ENCODE measurements around the gene PASD1. TPM values are rescaled to one million over a fixed set of nuclear protein-coding genes. Genes with fewer than 3 reads are reported as not detected.

PASD1 gene
- total RNA-seq, 4 donors from 2014 or later: not detected

DNA sequence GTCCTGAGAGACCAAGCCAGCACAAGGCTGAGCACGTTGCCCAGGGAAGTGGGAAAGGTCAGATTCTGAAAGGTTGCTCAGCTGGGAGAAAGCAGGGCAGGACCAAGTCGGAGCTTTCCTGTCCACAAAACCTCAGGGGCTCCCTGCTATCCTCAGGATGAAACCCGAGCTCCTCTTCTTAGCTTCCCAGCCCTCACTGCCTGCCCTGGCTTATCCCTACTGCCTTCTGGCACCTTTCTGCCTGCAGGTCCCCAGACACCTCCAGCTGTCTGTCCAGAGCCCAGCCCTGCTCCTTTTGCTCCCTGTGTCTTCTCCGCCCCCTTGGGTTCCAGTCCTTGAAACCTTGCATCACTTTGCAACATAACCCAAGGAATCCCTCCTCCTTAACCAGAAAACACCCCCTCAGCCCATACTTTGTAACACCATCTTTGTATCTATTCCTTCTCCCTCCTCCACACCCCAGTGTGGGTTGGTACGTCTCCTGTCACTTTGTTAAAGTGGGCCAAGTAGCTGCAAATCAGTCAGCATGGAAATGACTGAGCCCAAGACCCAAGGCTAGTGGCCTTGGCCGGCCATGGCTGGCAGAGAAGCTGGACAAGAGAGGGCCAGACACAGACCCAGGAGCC lies 111.8 kb downstream of the PASD1 start:
- no peak for DNase-seq (ENCODE audit: low spot score in 2 of 2)

DNA sequence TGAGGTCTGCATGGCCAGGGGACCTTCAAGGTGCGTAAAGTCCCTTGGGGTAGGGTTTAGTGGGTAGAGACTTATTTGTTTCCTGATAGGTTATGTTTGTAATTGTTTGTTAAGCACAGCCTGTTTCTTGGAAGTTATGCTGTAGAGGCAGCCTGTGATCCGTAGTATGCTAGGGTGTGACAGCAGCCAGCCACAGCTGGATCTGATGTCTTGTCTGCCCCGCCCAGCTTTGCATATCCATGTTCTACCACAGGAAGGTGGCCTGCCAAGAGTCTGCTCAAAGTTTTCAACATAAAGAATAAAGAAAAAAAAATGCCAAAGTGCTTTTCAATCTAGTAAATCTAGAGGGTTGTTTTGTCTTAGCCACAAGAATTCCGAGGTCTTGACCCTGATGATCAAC lies 112.7 kb downstream of the PASD1 start:
- intact Hi-C loops (cut with DNase I; ENCODE audit: low total_unique reads): no loop called here
- WGBS, 2 donors: 43 to 52% methylated on average over 4 of the region's 4 CpGs
- H3K4me3 ChIP-seq (ENCODE audit: low read depth, poor library complexity, severe bottlenecking): no peak overlapping the region
- TF ChIP-seq, protein P1, sequence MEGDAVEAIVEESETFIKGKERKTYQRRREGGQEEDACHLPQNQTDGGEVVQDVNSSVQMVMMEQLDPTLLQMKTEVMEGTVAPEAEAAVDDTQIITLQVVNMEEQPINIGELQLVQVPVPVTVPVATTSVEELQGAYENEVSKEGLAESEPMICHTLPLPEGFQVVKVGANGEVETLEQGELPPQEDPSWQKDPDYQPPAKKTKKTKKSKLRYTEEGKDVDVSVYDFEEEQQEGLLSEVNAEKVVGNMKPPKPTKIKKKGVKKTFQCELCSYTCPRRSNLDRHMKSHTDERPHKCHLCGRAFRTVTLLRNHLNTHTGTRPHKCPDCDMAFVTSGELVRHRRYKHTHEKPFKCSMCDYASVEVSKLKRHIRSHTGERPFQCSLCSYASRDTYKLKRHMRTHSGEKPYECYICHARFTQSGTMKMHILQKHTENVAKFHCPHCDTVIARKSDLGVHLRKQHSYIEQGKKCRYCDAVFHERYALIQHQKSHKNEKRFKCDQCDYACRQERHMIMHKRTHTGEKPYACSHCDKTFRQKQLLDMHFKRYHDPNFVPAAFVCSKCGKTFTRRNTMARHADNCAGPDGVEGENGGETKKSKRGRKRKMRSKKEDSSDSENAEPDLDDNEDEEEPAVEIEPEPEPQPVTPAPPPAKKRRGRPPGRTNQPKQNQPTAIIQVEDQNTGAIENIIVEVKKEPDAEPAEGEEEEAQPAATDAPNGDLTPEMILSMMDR (IDR thresholded peaks at IDR 0.05): no peak
- TF ChIP-seq POLR2A (IDR thresholded peaks at IDR 0.05): no peak
- DNase-seq (ENCODE audit: low spot score in 2 of 2): no peak

More for the DNA sequence above, 111.8 kb downstream of the PASD1 start:
- 62 to 88% methylated on average over 5 to 6 of the region's 6 CpGs for WGBS, 2 donors
- no peak overlapping the region for H3K4me3 ChIP-seq (ENCODE audit: low read depth, poor library complexity, severe bottlenecking)
- no peak for TF ChIP-seq POLR2A (IDR thresholded peaks at IDR 0.05)
- TF ChIP-seq, protein P1 (IDR thresholded peaks at IDR 0.05): no peak
- intact Hi-C loops (cut with DNase I; ENCODE audit: low total_unique reads): no loop called here

DNA sequence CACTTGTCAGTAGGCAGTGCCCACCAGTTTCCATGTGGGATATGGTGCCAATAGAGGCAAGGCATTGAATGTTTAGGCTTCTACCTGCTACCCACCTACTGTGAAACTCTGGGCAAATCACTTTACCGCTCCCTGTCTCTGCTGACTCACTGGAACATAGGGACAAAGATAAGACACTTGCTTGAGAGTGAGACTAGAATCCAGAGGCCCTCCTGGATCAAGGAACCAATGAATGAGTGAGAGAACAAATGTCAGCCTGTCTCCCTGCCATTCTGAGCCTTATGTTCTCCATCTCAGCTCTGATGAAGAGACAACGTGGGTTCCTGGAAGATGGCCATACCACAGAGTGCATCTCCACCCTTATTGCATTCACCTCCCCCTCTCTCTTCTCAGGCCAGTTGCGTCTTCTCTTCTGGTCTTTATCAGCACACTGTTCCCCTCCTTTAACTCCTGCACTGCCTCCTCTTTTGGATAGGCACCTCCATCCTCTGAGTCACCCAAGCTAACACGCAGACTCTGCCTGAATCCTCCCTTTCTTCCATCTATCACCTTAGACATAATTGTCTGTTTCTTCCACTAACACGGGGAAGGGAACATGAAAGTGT lies 116.4 kb downstream of the PASD1 start:
- intact Hi-C loops (cut with DNase I; ENCODE audit: low total_unique reads): no loop called here
- 58 to 67% methylated on average over 5 of the region's 5 CpGs for WGBS, 2 donors
- TF ChIP-seq, protein P1 (IDR thresholded peaks at IDR 0.05): no peak
- TF ChIP-seq POLR2A (IDR thresholded peaks at IDR 0.05): no peak
- H3K4me3 ChIP-seq (ENCODE audit: low read depth, poor library complexity, severe bottlenecking): no peak overlapping the region
- no peak for DNase-seq (ENCODE audit: low spot score in 2 of 2)

DNA sequence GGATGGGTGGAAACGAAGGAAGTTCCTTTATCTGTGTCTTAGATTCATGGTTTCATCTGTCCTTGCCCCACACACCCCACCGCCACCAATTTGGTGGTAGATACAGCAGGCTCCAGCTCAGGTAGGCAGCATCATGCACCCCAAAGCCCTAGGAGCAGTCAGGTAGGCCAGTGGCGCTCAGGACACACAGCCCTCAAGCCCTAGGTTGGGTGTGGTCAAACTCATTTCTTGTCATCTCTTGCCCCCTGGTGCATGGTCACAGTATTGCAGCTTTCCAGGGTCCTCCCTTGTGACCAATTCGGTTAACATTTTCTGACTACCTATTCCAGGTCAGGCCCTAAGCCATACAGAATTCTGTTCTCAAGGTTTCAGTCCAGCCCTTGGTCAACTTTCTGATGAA lies 117.3 kb downstream of the PASD1 start:
- DNase-seq (ENCODE audit: low spot score in 2 of 2): no peak
- TF ChIP-seq, protein P1 (IDR thresholded peaks at IDR 0.05): peak in 1 of 3 donors; percentile 30
- TF ChIP-seq POLR2A (IDR thresholded peaks at IDR 0.05): no peak
- 52 to 54% methylated on average over 4 of the region's 4 CpGs for WGBS, 2 donors
- no peak overlapping the region for H3K4me3 ChIP-seq (ENCODE audit: low read depth, poor library complexity, severe bottlenecking)
- intact Hi-C loops (cut with DNase I; ENCODE audit: low total_unique reads): no loop called here

DNA sequence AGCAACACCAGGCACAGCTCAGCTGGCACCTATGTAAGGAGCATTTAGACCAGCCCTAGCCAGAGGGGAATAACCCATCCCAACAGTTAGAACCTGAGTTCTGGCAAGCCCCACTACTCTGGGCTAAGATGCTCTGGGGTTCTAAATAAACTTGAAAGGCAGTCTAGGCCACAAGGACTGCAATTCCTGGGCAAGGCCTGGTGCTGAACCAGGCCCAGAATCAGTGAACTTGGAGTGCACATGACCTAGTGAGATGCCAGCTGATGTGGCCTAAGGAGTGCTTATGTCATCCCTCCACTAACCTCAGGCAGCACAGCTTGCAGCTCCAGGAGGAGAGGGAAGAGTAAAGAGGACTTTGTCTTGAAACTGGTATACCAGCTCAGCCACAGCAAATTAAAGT lies 124.2 kb downstream of the PASD1 start:
- H3K4me3 ChIP-seq (ENCODE audit: low read depth, poor library complexity, severe bottlenecking): no peak overlapping the region
- TF ChIP-seq, protein P1 (IDR thresholded peaks at IDR 0.05): no peak
- no peak for TF ChIP-seq POLR2A (IDR thresholded peaks at IDR 0.05)
- intact Hi-C loops (cut with DNase I; ENCODE audit: low total_unique reads): no loop called here
- DNase-seq (ENCODE audit: low spot score in 2 of 2): no peak

DNA sequence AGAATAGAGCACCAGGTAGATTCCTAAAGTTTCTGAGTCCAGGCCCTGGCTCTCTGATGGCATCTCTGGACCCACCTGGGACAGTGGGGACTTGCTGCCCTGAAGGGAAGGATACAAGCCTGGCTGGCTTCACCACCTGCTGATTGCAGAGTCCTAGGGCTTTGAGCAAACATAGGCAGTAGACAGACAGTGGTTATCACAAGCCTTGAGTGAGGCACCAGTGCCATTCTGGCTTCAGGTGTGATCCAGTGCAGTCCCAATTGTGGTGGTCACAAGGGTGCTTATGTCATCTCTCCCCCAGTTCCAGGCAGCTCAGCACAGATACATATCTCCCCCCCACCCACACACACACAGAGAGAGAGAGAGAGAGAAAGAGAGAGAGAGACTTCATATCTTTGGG lies 125.2 kb downstream of the PASD1 start:
- H3K4me3 ChIP-seq (ENCODE audit: low read depth, poor library complexity, severe bottlenecking): no peak overlapping the region
- intact Hi-C loops (cut with DNase I; ENCODE audit: low total_unique reads): no loop called here
- DNase-seq (ENCODE audit: low spot score in 2 of 2): no peak
- TF ChIP-seq, protein P1 (IDR thresholded peaks at IDR 0.05): no peak
- TF ChIP-seq POLR2A (IDR thresholded peaks at IDR 0.05): no peak
